Activated CD4-positive, CD25-positive, alpha-beta regulatory T cell treated with anti-CD3 and anti-CD28 coated beads, Interleukin-2, amount 50 U/mL, for 72 hours (primary cell): ENCODE measurements around the gene LARGE1.

Source experiments
- DNase-seq: peaks from one replicate; pipeline ENCODE4 v3.0.0; 2021

Gene LARGE1

DNA sequence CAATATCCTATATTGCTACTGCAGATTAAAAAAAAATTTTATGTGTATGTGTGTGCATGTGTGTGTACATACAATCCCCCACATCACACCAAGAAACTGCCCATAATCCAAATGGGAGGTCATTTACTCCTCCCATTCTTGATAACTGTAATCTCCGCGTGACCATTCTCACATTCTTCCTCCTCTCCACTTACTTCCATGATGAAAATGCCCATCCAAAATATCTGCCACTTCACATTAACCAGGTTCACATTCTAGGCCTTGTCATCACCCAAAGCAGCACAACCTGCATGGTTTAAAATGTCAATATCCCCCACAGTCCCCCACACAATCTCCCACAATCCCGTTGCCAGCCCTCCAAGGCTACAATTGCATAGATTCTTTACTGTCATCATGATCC, 149.6 kb downstream of the LARGE1 start:
- DNase-seq = no peak

DNA sequence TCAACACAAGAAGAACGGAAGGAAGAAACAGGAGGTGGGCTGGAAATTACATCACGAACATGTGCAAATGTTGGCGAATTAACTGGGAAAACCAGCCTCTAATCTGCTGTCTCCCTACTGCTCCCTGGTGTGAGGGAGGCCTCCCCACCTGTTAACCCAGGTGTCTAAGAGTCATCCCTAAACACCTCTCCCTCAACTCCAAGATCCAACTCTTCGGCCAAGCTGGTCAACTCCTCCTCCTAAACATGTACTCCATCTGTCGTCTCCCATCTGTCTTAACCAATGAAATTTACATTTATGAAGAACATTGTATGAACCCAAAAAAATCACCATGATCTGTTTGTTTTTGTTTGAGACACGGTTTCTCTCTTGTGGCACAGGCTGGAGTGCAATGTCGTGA, 154.2 kb downstream of the LARGE1 start:
- no peak for DNase-seq

DNA sequence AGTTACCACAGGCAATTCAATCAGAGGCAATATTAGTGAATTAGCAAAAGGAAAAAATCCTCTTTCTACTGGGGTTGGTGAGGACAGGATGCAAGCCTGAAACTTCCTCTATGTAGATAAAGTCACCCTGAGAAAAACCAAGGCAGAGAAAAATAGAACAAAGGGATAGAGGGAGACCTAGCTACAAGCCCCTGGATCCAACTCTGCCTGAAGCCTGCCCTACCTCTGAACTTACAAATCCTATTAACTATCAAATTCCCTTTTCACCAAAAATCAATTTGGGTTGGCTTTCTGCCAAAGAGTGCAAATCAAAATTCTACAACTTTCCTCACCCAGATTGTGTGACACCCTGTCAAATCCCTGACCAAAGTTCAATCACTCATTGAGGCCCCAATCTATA, 161.3 kb downstream of the LARGE1 start:
- DNase-seq = no peak

DNA sequence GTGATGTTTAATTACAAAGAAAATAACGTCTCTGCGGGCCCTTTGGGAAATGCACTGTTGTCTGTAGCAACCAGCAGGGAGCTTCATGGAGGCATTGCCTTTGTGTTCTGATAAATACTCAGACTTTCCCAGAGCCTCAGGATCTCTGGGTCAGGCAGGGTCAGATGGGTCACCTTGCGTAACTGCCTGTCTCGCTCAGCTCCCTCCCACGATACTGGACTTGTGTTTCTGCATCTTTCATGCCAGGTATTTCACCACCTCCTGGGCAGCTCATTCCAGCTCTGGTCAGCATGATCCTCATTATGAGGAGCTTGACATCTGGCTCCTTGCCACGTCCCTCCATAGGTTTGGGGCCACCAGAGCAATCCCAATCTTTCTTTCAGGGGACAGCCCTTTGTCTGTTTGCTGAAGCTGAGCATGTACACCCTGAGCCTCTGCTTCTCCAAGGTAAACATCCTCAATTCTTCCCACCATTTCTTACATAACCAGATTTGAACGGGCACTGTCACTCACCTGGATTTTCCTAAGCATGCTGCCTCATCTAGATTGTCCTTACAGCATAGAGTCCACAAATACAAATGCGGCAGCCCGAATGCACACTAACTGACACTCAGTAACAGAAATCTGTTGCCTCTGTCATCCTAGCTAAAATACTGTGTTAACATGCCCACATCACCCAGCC, 162.3 kb downstream of the LARGE1 start:
- DNase-seq = no peak

DNA sequence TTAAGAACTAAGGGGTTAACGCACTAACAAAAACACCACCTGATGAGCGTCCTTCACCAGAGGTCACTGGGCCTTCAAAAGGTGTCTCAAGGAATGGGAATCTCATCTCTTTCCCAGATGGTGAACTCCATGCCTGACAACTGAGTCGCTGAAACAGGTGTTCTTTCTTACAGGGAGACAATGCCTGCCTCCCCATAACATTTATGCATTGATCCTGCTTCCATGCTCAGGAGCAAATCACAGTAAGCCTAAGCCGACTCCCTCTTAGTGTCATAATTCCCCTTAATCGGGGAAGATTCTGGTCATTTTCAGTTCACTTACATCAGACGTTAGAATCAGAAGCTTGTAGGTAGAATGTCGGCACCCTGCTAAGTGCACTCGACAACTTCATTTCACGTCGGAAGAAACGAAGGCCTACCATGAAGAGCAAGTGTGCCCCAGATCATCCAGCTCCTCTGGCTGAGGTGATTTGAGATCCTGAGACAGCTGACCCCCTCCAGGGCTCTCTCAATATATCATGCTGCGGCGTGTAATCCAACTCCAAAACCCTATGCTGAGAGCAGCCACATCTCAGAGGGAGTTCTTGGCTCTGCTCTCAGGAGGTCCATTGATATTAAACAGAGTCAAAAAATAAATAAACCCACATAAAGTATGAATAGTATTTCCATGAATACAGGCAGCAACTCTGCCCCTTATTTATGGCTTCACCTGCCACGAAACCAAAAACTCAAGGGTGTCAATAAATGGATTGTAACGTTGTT, 163.1 kb downstream of the LARGE1 start:
- DNase-seq = no peak

DNA sequence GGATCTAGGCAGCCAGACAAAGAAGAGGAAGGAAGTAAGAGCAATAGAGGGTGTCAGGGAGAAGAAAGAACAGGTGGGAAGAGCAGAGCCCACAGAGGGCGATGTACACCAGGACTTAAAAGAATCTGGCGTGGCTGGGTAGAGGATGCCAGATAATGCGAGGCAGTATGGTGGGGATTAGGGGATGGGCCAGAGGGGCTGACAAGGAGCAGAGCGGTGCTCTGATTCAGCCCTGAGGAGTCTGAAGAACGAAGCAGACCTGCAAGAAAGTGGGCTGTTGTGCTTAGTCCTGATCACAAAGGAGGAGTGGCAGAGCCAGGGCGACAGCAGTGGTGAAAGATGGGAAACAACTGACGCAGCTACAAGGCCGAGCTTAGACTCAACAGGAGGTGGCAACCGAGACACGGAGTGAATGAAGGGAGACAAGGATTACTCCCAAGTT, 163.7 kb downstream of the LARGE1 start:
- DNase-seq = no peak

DNA sequence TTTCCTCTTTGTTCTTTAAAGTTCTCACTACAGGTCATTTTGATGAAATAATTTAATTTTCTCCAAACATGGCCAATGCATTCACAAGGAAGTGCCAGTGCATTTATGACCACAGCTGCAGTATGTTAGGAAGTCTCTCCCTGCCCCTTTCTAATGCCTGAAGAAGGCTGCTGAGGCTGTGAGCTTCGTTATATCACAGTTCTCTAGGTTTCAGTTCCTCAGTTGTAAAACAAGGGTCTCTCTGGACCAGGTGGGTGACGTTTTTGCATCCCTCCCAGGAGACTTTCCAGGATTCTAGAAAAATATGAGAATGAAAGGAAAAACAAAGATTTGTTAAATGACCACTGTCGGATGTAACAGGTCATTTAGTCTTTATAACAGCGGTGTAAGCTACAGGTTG, 171.6 kb downstream of the LARGE1 start:
- DNase-seq = no peak

DNA sequence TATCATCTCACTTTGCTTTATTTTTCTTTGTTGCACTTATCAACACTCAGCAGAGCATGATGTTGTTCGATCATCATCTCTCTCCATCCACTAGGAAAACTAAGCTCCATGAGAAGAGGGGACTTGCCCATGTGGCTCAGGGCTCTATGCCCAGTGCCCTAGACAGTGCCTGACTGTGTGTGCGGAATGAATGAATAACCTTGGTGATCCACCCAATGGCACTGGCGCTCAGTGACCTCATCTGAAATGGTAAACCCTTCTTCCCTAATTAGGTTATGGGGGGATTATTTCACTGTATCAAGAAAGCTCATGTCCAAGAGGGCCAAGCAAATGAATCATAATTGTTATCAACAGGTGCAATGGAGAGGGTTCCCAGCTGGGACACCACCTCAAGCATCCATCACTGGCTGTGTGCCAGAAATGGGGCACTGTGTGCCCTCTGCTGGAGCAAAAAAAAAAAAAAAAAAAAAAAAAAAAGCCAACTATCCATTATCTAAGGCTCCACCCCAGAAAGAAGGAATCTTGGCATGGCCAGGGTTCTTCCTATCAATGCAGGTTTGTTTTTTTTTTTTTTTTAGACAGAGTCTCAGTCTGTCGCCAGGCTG, 172.6 kb downstream of the LARGE1 start:
- no peak for DNase-seq

DNA sequence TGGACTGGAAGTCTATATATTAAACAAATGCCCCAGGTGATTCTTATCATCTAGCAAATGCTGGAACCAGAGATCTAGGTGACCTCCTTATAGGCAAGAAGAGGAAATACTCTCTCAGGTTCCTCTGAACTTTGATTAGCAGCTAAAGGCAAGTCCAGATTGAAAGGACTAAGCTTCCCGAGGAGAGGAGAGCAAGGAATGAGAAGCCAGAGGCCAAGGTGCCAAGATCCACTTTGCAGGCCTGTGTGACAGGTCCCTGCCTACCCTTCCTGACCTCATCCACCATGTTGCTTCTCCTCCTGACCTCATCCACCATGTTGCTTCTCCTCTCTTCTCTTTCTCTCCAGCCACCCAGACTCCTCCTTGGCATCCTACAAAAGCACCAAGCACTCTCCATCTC, 173.2 kb downstream of the LARGE1 start:
- no peak for DNase-seq

DNA sequence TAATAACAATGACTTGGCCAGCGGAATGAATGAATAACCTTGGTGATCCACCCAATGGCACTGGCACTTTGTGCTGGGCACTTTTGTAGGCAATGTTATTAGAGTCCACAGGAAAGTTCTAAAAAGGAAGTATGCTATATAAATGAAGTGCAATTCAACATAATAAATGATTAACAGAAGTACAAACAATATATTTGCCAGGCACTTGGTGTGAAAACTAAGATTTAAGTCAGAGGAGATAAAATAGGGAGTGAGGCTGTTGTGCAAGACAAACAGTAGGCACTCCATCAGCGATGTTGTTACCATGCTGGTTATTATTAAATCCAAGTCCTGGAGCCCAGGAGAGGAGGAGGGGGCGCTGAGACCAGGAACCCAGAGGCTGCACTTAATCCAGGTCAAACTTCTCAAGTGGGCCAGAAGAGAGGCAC, 173.8 kb downstream of the LARGE1 start:
- no peak for DNase-seq

DNA sequence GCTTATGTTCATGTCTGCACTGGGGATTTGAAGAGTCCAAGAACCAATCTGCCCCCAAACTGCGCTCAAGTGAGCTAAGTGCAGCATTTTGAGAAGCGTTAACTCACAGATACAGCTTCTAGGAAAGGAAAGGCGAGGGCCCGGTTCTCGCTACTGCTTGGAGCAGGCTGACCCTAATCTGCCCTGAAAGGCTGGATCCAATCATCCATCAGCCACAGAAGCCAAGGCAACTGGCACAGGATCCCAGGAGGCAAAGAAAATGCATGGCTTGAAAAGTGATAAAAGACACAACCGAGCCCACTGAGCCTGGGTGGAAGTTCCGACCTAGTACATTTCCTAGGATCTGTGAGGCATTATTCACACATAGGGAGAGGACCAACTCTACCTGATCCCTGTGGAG, 174.8 kb downstream of the LARGE1 start:
- DNase-seq = no peak

DNA sequence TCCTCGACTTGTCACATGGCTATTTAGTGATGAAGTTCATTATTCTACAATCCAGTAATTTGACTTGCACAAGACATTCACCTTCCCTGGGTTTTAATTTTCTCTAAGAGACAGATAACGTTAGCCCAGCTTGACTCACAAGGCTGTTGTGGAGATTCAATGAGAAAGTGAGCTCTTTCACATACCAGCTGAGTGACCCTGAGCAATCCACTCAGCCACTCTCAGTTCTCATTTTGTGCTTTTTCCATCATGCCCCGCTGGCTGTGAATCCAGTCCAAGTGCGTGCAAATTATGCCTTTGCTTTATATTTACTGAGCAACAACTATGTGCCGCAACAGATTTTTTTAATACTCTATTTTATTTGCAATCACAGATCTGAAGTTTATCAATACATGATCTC, 176.5 kb downstream of the LARGE1 start:
- no peak for DNase-seq

DNA sequence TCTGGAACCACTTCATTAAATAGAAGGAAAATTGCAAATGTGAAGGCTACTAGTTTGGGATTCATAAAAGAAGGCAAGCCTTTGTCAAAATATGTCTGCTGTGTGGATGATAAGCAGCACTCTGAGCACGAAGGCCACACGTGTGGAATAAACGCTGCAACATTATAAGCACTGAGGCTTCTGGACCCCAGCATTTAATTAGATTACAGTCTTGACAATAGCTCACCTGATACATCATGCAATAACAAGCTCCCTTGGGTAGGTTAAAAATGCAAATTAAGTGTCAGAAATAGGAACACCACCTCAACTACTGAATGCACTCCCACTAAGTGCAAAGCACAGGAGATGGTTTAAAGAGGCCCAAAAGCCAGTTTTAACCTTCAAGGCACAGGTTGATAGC, 179.3 kb downstream of the LARGE1 start:
- DNase-seq = no peak

DNA sequence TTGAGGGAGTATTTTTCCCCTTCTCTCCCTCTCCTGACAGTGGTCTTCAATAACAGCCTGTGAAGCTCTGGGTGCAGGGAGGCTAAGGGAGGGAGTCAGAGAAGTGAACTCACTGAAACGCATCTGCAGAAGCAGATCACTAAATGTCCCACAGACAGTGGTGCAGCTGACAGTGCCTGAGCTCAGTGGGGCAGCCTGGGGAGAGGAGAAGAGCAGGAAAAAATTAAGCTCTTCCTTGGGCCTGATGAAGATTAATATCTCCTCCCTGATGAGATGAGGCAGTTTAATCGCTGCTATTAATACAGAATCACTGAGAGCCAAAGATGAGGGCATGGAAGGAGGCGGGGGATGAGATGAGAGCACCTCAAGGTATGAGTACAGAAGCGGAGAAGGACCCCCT, 180.8 kb downstream of the LARGE1 start:
- DNase-seq = no peak

DNA sequence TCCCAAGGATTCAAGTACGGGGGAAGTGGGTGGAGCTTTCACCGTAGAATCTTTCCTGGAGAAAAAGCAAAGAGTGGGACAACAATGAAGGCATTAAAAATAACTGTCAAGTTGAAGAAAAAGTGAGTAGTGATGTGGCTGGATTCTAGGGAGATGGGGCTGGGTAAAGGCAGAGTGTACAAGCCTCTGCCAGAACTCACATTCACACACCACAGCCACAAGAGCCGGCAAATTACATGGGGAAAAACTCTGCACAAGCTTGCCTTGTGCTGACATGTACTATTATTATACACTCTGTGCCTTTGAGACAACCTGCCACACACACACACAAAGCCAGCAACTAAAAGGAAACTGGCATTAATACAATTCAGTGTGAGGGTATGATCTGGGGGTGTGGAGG, 182.6 kb downstream of the LARGE1 start:
- DNase-seq = no peak

DNA sequence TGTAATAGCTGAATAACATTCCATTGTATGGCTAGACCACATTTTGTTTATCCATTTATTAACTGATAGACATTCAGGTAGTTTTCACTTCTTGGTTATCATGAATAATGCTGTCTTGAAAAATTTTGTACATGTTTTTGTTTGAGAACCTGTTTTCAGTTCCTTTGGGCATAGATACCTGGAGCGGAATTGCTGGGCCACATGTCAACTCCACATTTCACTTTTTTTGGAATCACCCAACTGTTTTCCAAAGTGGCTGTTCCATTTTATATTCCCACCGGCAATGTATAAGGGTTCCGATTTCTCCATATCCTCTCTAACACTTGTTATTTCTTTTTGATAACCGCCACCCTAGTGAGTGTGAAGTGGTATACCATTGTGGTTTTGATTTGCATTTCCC, 184.3 kb downstream of the LARGE1 start:
- DNase-seq = no peak

DNA sequence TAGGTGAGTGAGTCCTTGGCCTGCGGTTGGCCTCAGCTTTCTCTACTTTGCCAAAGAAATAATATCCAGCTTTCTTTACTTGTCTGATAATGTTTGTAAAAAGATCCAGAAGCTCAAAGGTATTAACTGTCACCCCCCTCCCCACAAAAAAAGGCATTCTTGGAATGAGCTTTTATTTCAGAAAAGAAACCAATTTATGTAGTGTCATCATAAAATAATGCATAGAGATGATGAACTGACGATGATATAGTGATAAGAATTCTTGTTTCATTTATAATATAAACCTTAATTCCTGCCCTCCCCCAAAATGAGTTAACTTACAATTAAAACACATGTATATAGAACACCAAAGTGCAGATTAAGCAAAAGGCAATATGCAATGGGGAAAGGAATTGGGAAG, 191.4 kb downstream of the LARGE1 start:
- no peak for DNase-seq

DNA sequence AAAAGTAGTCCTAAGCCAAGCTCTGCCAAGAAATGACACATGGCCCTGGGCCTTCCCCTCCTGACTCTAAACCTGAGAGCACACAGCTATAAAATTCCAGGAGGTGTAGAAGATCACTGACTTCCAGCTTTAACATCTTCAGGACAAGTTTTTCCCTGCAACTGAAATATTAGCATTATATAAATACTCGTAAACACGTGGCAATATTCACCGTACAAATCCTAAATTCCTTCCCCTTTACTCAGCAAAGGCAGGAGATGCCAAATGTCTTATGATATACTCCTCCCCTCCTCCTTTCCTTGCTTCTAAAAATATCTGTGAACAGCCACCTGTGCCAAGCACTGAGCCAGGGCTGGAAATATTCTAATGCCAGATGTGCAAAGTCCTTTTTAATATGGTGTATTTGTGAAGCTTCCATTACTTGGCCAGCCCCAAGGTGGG, 194.0 kb downstream of the LARGE1 start:
- DNase-seq = no peak

DNA sequence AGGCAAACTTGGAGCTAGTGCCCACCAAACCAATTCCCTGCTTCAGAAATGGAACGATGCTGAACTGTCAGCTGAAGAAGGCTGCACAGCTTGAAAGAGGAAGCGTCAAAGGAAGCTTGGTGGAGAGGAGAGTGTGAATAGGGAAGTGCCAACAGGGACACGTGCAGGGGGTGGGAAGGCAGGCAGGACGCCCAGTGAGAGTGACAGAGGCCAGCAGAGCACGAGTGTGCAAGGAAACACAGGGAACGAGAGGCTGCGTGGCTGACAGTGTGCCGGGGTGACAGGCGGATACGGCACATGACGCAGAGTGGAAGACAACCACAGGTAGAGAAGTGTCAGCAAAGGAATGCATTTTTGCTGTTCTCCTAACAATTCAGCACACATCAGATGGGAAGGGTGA, 196.4 kb downstream of the LARGE1 start:
- DNase-seq = no peak

DNA sequence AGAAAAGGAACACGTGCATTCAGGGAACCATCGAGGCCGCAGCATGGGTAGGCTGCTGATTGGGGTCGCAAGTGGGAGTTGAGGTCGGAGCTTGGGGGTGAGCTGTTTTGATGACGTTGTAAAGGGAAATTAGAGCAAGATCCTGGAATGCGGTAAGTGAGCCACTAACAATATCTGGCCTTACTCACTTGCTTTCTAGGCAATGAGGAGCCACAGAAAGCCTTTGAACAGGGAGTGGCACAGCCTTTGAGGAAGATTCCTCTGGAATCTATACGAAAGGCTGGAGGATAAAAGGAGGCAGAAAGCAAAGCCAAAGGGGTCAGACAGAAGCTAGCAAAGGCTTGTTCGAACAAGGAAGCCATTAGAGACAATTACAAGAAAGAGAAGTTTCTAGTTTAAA, 197.5 kb downstream of the LARGE1 start:
- DNase-seq = no peak

DNA sequence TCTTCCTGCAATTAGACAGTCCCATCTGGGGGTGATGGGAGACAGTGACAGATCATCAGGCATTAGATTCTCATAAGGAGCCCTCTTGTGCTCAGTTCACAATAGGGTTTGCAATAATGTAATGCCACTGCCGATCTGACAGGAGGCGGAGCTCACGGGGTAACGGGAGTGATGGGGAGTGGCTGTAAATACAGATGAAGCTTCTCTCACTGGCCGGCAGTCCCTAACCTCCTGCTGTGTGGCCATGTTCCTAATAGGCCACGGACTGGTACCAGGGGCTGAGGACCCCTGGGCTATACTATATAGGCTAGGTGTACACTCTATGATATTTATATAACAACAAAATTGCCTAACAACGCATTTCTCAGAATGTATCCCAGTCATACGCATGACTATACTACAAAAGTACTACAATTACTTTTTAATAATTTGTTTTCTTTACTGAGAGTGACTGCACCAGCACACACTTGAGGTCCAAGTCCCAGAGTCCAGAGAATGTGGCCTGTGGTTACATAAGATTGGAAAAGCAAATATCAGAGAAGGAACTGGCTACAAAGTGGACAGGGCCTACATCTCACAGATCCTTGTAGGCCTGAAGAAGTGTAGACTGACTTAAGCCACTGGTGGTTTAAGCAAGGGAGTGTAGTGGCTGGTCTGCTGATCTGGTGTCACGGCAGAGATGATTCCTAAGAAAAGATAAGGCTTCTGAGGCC, 200.0 kb downstream of the LARGE1 start:
- no peak for DNase-seq

DNA sequence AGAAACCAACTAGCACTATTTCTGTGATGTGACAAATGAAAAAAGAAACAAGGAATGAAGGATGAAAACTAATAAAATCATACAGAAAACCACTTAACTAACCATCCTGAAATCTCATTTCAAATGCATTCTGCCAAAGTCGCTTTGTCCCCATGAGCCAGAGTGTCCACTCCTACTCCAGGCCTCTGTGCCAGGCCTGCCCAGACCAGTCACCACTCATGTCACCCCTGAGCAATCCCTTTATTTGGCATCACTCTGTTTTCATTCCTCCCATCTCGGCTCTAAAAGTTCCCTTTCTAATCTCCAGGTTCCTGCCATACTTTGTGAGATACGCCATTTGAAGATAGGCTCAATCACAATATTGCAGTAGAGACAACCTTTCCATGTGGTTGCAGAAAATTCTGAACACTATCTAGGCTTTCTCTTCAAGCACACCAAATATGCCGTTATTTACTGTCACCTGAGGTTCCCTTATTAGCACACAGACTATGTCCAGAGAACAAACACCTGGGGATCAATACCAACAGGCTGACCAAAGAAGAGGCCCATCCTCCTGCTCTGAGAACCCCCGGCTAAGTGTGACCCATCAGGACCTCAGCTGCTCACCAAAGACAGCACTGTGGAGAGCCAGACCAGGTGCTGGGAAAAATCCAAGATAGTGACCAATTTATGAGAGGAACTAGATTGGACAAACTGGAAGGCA, 202.4 kb downstream of the LARGE1 start:
- DNase-seq = no peak
